ENCODE data around the gene SYNJ1. TPM values are rescaled to one million over a fixed set of nuclear protein-coding genes. Genes with fewer than 3 reads are reported as not detected.
"Not testable (repeated sequence)": the region's sequence is repeated elsewhere in the genome, so short reads cannot be mapped to it uniquely, and the experiment has no call there.

The SYNJ1 gene
- polyA plus RNA-seq, 3 donors = 4.0 to 16.5 (median 8.1) TPM

DNA sequence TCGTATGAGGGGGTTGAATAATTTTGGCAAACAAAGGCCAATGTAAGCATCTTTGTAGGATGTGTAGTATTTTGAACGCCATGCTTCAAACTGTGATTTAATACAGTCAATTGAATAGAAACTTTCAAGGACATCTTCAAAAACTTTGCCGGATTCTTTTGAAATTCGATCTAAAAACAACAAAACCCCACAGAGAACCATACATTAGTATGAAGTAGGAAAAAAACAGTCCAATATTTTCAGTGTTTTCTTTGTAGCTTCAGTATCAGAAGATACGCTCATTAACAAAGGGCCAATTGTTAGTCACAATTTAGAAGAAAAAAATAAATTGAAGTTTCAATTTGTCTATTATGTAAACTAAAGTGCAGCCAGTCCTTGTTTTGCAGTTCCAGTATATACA lies 20.7 kb upstream of the SYNJ1 start:
- Mint-ChIP-seq H3K4me3 (no peak overlapping the region), H3K36me3 (peaks cover 90 to 99% of the 10 kb centered on the region in 2 donors), H3K9me3 (peaks cover 0 to 5% (median 0%) of the 10 kb centered on the region in 7 donors), H3K4me1 (no peaks in the 10 kb centered on the region), H3K27me3 (ENCODE audit: low read depth in 3 of 3) (peaks cover 0 to 2% (median 0%) of the 10 kb centered on the region in 3 donors), H3K27ac (no peak overlapping the region)
- Histone ChIP-seq H3K9ac (ENCODE audit: insufficient read depth, low read length, poor library complexity, severe bottlenecking) (no peak overlapping the region), H2AFZ (ENCODE audit: insufficient read depth, low read depth, low read length, poor library complexity, severe bottlenecking) (no peak overlapping the region), H4K20me1 (ENCODE audit: insufficient read depth, low read length) (peaks cover 4% of the 10 kb centered on the region), H3K4me2 (replicated peaks; ENCODE audit: extremely low read depth, low read length, poor library complexity, severe bottlenecking) (no peak overlapping the region), H3K9me3 (replicated peaks in 1 of 2; ENCODE audit: control insufficient read depth in 1 of 2, insufficient read depth in 1 of 2, low read length in 2 of 2) (no peaks in the 10 kb centered on the region), H3K27me3 (ENCODE audit: control insufficient read depth in 2 of 2, insufficient read depth in 2 of 2, low read length in 2 of 2) (no peaks in the 10 kb centered on the region), H3K4me3 (replicated peaks in 1 of 3; ENCODE audit: low read depth in 2 of 3, low read length in 3 of 3) (no peak overlapping the region), H3K79me2 (ENCODE audit: insufficient read depth, low read length) (no peaks in the 10 kb centered on the region), H3K27ac (ENCODE audit: low read depth in 1 of 2, low read length in 2 of 2) (no peak overlapping the region), H3K4me1 (ENCODE audit: control insufficient read depth in 1 of 2, insufficient read depth in 2 of 2, low read length in 2 of 2) (no peaks in the 10 kb centered on the region), H3K36me3 (replicated peaks in 1 of 2; ENCODE audit: control insufficient read depth in 1 of 2, insufficient read depth in 2 of 2, low read length in 2 of 2) (peaks cover 91 to 98% of the 10 kb centered on the region in 2 donors)
- no CpG with 5 or more reads among the region's 5 CpGs for WGBS (ENCODE audit: insufficient coverage)
- intact Hi-C loops (cut with micrococcal nuclease) = no loop called here
- DNase-seq = no peak
- TF ChIP-seq, protein P1, sequence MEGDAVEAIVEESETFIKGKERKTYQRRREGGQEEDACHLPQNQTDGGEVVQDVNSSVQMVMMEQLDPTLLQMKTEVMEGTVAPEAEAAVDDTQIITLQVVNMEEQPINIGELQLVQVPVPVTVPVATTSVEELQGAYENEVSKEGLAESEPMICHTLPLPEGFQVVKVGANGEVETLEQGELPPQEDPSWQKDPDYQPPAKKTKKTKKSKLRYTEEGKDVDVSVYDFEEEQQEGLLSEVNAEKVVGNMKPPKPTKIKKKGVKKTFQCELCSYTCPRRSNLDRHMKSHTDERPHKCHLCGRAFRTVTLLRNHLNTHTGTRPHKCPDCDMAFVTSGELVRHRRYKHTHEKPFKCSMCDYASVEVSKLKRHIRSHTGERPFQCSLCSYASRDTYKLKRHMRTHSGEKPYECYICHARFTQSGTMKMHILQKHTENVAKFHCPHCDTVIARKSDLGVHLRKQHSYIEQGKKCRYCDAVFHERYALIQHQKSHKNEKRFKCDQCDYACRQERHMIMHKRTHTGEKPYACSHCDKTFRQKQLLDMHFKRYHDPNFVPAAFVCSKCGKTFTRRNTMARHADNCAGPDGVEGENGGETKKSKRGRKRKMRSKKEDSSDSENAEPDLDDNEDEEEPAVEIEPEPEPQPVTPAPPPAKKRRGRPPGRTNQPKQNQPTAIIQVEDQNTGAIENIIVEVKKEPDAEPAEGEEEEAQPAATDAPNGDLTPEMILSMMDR (IDR thresholded peaks at IDR 0.05) = no peak

DNA sequence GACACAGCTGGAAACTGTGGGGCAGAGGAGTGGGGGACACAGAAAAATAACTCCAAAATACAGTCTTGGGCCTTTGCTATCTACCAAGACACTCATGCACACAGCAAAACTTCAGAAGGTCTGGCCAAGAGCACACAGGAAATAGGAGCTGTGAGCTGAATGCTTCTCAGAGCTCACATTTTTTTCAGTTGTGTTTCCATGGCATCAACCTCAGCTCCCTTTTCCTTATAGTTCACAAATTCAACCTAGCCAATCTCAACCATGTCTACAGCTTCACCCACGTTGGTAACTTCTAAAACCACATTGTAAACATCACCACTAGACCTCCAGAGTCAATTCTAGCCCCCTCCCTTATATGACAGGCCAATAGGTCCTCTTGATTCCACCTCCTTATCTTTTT lies 19.6 kb upstream of the SYNJ1 start:
- TF ChIP-seq, protein P1 (IDR thresholded peaks at IDR 0.05) = no peak
- no peak overlapping the region for H3K27ac ChIP-seq (ENCODE audit: low read depth in 1 of 2, low read length in 2 of 2)
- Mint-ChIP-seq H3K36me3 (peaks cover 94 to 99% of the 10 kb centered on the region in 2 donors), H3K4me1 (no peaks in the 10 kb centered on the region), H3K4me3 (no peak overlapping the region), H3K9me3 (peaks cover 0 to 5% (median 0%) of the 10 kb centered on the region in 7 donors), H3K27ac (peak overlapping the region in 2 of 7 donors; percentile 51 to 73), H3K27me3 (ENCODE audit: low read depth in 3 of 3) (peaks cover 0 to 2% (median 0%) of the 10 kb centered on the region in 3 donors)
- H3K79me2 ChIP-seq (ENCODE audit: insufficient read depth, low read length) = no peaks in the 10 kb centered on the region
- H3K9me3 ChIP-seq (replicated peaks in 1 of 2; ENCODE audit: control insufficient read depth in 1 of 2, insufficient read depth in 1 of 2, low read length in 2 of 2) = no peaks in the 10 kb centered on the region
- intact Hi-C loops (cut with micrococcal nuclease) = no loop called here
- H3K9ac ChIP-seq (ENCODE audit: insufficient read depth, low read length, poor library complexity, severe bottlenecking) = no peak overlapping the region
- no peaks in the 10 kb centered on the region for H3K27me3 ChIP-seq (ENCODE audit: control insufficient read depth in 2 of 2, insufficient read depth in 2 of 2, low read length in 2 of 2)
- peaks cover 94 to 100% of the 10 kb centered on the region in 2 donors for H3K36me3 ChIP-seq (replicated peaks in 1 of 2; ENCODE audit: control insufficient read depth in 1 of 2, insufficient read depth in 2 of 2, low read length in 2 of 2)
- no peaks in the 10 kb centered on the region for H3K4me1 ChIP-seq (ENCODE audit: control insufficient read depth in 1 of 2, insufficient read depth in 2 of 2, low read length in 2 of 2)
- no peak for DNase-seq
- H4K20me1 ChIP-seq (ENCODE audit: insufficient read depth, low read length) = peaks cover 4% of the 10 kb centered on the region
- H3K4me3 ChIP-seq (replicated peaks in 1 of 3; ENCODE audit: low read depth in 2 of 3, low read length in 3 of 3) = no peak overlapping the region
- WGBS (ENCODE audit: insufficient coverage) = 58% methylated on average over 1 of the region's 1 CpG
- H3K4me2 ChIP-seq (replicated peaks; ENCODE audit: extremely low read depth, low read length, poor library complexity, severe bottlenecking) = no peak overlapping the region
- no peak overlapping the region for H2AFZ ChIP-seq (ENCODE audit: insufficient read depth, low read depth, low read length, poor library complexity, severe bottlenecking)

DNA sequence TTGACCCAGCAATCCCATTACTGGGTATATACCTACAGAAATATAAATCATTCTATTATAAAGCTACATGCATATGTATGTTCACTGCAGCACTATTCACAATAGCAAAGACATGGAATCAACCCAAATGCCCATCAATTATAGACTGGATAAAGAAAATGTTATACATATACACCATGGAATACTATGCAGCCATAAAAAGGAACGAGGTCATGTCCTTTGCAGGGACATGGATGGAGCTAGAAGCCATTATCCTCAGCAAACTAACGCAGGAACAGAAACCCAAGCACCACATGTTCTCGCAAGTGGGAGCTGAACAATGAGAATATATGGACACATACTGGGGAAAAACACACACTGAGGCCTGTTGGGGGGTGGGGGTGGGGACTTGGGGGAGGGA lies 18.9 kb upstream of the SYNJ1 start:
- H3K27ac Mint-ChIP-seq = peak overlapping the region in 1 of 7 donors; percentile 59
- H3K27me3 ChIP-seq (ENCODE audit: control insufficient read depth in 2 of 2, insufficient read depth in 2 of 2, low read length in 2 of 2); H3K27me3 Mint-ChIP-seq (ENCODE audit: low read depth in 3 of 3); DNase-seq; H2AFZ ChIP-seq (ENCODE audit: insufficient read depth, low read depth, low read length, poor library complexity, severe bottlenecking); H3K4me3 ChIP-seq (replicated peaks in 1 of 3; ENCODE audit: low read depth in 2 of 3, low read length in 3 of 3); H3K9me3 ChIP-seq (replicated peaks in 1 of 2; ENCODE audit: control insufficient read depth in 1 of 2, insufficient read depth in 1 of 2, low read length in 2 of 2); H3K9me3 Mint-ChIP-seq; H3K4me1 ChIP-seq (ENCODE audit: control insufficient read depth in 1 of 2, insufficient read depth in 2 of 2, low read length in 2 of 2); H3K4me1 Mint-ChIP-seq; H3K79me2 ChIP-seq (ENCODE audit: insufficient read depth, low read length); intact Hi-C loops (cut with micrococcal nuclease); H4K20me1 ChIP-seq (ENCODE audit: insufficient read depth, low read length); H3K9ac ChIP-seq (ENCODE audit: insufficient read depth, low read length, poor library complexity, severe bottlenecking); H3K4me2 ChIP-seq (replicated peaks; ENCODE audit: extremely low read depth, low read length, poor library complexity, severe bottlenecking); H3K4me3 Mint-ChIP-seq; H3K27ac ChIP-seq (ENCODE audit: low read depth in 1 of 2, low read length in 2 of 2): not testable (repeated sequence)
- WGBS (ENCODE audit: insufficient coverage) = no CpG with 5 or more reads among the region's 3 CpGs
- peaks cover 94 to 100% of the 10 kb centered on the region in 2 donors for H3K36me3 ChIP-seq (replicated peaks in 1 of 2; ENCODE audit: control insufficient read depth in 1 of 2, insufficient read depth in 2 of 2, low read length in 2 of 2)
- H3K36me3 Mint-ChIP-seq = peaks cover 93 to 98% of the 10 kb centered on the region in 2 donors
